Measurements from ENCODE around the gene SARM1. TPM values are rescaled to one million over a fixed set of nuclear protein-coding genes. Genes with fewer than 3 reads are reported as not detected.
A peak's percentile ranks its signal among the peaks of the same experiment; 100 is the strongest.

SARM1 gene
- total RNA-seq, 6 experiments from 2014 or later = 15.1 to 18.9 (median 16.8) TPM

DNA sequence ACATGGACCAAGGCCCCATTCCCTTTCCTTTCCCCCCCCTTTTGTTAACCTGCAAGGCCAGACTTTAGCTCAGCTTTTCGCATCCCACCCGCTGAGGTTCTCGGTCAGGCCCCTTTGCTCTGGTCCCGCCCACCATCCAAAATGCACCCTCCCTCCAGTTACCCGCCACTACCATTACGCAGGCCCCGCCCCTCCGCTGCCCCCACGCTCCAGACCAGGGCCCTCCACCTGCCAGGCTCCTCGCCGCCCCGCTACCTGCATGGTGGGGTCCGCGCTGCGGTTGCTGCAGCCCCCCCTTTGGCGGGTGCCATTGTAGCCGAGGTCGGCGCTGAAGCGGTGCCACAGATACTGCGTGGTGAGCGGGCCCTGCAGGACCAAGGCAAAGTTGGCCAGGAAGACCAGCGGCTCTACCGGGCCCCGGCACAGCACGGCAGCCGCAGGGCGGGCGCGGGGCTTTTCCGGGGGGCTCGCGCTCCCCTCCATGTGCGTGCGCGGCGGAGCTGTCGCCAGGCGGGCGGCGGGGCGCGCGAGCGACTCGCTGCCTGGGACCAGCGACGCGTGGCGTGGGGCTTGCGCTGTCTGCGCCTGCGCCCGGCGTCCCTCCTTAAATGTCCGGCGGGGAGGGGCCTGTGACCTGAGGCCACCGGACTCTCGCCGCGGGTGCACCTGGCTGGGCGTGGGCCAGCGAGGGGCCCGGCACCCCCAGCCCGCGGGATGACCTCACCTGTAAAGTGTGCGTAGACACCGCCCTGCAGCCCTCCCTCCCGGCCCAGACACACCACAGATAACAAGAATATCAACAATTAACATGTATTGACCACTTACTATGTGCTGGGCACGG, 34.4 kb downstream of the SARM1 start, which contains the start of gene SLC46A1:
SLC46A1 (minus strand) TSS at position 581 of the 841 bp plus-strand sequence; CDS start at position 483, 98 bp downstream.
- Mint-ChIP-seq H3K36me3 (ENCODE audit: low read depth) (peaks cover 4% of the 10 kb centered on the region; the same call in 1 of the 2 replicates), H3K9me3 (no peaks in the 10 kb centered on the region), H3K4me1 (ENCODE audit: low read depth) (no peaks in the 10 kb centered on the region), H3K27ac (no peak within 1 kb of the TSS), H3K27me3 (ENCODE audit: insufficient read depth) (peaks cover 29% of the 10 kb centered on the region), H3K4me3 (peak within 1 kb of the TSS; percentile 86)
- TF ChIP-seq, protein P1, sequence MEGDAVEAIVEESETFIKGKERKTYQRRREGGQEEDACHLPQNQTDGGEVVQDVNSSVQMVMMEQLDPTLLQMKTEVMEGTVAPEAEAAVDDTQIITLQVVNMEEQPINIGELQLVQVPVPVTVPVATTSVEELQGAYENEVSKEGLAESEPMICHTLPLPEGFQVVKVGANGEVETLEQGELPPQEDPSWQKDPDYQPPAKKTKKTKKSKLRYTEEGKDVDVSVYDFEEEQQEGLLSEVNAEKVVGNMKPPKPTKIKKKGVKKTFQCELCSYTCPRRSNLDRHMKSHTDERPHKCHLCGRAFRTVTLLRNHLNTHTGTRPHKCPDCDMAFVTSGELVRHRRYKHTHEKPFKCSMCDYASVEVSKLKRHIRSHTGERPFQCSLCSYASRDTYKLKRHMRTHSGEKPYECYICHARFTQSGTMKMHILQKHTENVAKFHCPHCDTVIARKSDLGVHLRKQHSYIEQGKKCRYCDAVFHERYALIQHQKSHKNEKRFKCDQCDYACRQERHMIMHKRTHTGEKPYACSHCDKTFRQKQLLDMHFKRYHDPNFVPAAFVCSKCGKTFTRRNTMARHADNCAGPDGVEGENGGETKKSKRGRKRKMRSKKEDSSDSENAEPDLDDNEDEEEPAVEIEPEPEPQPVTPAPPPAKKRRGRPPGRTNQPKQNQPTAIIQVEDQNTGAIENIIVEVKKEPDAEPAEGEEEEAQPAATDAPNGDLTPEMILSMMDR (IDR thresholded peaks at IDR 0.05) = no peak
- DNase-seq = no peak

DNA sequence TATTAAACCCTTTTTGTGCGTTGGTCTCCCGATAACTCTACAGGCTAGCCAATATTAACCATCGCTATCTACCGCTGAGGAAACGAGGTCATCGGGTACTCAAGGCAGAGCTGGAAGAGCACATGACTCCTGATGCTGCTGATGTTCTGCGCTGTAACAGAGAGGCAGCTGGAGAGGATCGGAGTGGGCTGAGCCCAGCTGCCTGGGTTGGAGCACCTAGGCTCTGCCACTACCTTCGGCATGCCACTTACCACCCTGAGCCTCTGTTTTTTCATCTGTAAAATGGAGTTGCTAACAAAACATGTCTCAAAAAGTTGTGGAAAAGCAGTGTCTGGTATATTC, 35.0 kb downstream of the SARM1 start:
- Mint-ChIP-seq H3K4me3 (peak overlapping the region; percentile 72), H3K27me3 (ENCODE audit: insufficient read depth) (peaks cover 32% of the 10 kb centered on the region), H3K36me3 (ENCODE audit: low read depth) (0 out of 2 replicates have a peak, but pooled peaks cover under 1% of the 10 kb centered on the region), H3K4me1 (ENCODE audit: low read depth) (no peaks in the 10 kb centered on the region), H3K27ac (no peak overlapping the region), H3K9me3 (no peaks in the 10 kb centered on the region)
- TF ChIP-seq, protein P1 (IDR thresholded peaks at IDR 0.05) = no peak
- no peak for DNase-seq

DNA sequence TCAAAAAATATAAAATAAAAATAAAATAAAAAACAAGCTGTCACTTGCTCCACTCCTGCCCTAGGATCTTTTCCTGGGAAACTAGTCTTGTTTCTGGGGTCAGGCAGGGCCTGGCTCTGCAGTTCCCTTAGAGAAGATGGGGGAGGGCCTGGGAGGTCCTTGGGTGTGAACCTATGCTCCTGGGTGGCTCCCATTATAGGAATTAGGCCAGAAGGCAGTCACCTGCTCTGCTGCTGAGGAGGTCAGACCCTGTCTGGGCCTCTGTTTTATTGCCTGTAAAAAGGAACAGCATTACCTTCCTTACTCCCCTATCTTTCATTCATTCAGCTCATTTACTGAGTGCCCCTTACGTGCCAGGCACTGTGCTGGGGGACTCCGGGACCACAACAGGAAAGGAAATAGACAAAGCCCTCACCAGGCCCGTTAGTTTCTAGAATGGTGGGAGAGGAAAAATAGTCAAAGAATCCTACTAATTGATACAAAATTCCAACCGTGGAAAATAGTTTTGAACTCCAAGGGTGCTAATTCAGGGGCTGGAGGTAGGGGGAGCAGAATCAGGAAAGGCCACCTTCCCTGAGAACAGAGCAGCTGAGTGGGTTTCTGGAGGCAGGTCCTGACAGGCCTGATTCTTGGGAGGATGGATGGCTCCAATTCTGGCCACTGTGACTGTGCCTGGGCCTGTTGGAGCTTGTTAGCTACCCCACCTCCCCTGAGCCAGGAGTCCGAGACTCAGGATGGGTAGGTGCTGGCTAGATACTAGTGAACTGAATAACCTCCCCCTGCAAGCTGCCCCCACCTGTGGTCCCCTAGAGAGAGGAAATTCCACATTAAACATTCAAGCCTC, 35.9 kb downstream of the SARM1 start:
- H3K36me3 Mint-ChIP-seq (ENCODE audit: low read depth) = no peaks in the 10 kb centered on the region
- DNase-seq = no peak
- H3K27ac Mint-ChIP-seq = no peak overlapping the region
- H3K4me3 Mint-ChIP-seq = no peak overlapping the region
- H3K4me1 Mint-ChIP-seq (ENCODE audit: low read depth) = no peaks in the 10 kb centered on the region
- H3K27me3 Mint-ChIP-seq (ENCODE audit: insufficient read depth) = peaks cover 29% of the 10 kb centered on the region
- TF ChIP-seq, protein P1 (IDR thresholded peaks at IDR 0.05) = peak; percentile 32; the same call in 1 of the 2 replicates
- H3K9me3 Mint-ChIP-seq = no peaks in the 10 kb centered on the region

DNA sequence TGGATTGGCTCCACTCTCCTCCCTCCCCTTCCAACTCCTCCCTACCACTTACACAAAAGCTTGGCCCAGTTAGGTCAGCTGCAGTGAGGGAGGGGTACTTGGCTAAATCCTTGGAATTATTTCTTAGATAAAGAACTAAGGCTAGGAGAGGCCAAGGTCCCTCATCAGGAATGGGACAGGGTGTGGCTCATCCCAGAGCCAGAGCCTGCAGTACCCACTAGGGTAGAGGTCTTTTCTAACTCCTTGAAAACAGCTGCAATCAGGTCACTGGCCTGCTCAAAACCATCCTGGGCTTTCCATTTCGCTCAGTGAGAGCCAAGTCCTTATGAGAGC, 36.4 kb downstream of the SARM1 start:
- H3K36me3 Mint-ChIP-seq (ENCODE audit: low read depth) = no peaks in the 10 kb centered on the region
- H3K27me3 Mint-ChIP-seq (ENCODE audit: insufficient read depth) = peaks cover 29% of the 10 kb centered on the region
- no peaks in the 10 kb centered on the region for H3K4me1 Mint-ChIP-seq (ENCODE audit: low read depth)
- H3K9me3 Mint-ChIP-seq = no peaks in the 10 kb centered on the region
- no peak for DNase-seq
- no peak overlapping the region for H3K27ac Mint-ChIP-seq
- no peak overlapping the region for H3K4me3 Mint-ChIP-seq
- TF ChIP-seq, protein P1 (IDR thresholded peaks at IDR 0.05) = no peak

DNA sequence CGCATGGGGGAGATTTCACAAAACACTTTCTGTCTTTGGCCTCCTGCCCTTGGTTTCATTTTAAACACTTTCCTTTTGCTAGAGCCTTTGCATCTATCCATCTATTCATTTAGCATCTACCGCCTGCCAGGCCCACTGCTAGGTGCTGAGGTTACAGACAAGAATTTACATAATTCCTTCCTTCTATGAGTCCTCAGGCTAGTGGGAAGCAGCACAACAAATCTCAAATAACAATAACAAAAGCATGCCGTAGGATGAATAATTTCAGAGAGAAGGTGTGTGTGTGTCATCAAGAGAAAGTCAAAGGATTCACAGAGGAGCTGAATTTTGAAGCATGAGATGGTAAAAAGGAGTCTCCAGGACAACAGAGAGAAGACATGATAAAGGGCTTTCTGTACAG, 40.6 kb downstream of the SARM1 start:
- Mint-ChIP-seq H3K4me1 (ENCODE audit: low read depth) (no peaks in the 10 kb centered on the region), H3K4me3 (no peak overlapping the region), H3K36me3 (ENCODE audit: low read depth) (no peaks in the 10 kb centered on the region), H3K27ac (no peak overlapping the region), H3K27me3 (ENCODE audit: insufficient read depth) (peaks cover 21% of the 10 kb centered on the region), H3K9me3 (no peaks in the 10 kb centered on the region)
- TF ChIP-seq, protein P1 (IDR thresholded peaks at IDR 0.05) = no peak
- DNase-seq = no peak

Measured in HFFc6 (cell line).